H1 (cell line): ENCODE measurements around the gene OR51Q1. TPM values are rescaled to one million over a fixed set of nuclear protein-coding genes. Genes with fewer than 3 reads are reported as not detected.

Experiments
- POLR2A ChIP-seq, 2 experiments: IDR thresholded peaks; 1 replicate in 1 of 2; 2 replicates in 1 of 2; pipeline ENCODE4 v1.6.1; 2011; ENCODE audit warnings: low read depth in 2 of 2, low read length in 2 of 2, mild to moderate bottlenecking in 2 of 2; ENCODE audit errors: control extremely low read depth in 1 of 2
- POU5F1 ChIP-seq: IDR thresholded peaks from 2 replicates; pipeline ENCODE4 v1.6.1; 2011; ENCODE audit warnings: low read depth, mild to moderate bottlenecking, low read length, moderate library complexity
- SP4 ChIP-seq: IDR thresholded peaks from 2 replicates; pipeline ENCODE4 v1.6.1; 2012; ENCODE audit warnings: low read length, inconsistent platforms
- ZNF274 ChIP-seq: IDR thresholded peaks from 2 replicates; pipeline ENCODE4 v1.7.0; 2012; ENCODE audit warnings: low read length, borderline replicate concordance; ENCODE audit errors: extremely low read depth
- polyA plus RNA-seq, 7 experiments: library from polyadenylated mRNA; depleted of rRNA in 3 of 7; stranded (reverse) in 5 of 7; unstranded in 2 of 7; fragments of >200 nt in 5 of 7; fragments of 200-250 nt in 2 of 7; gene quantifications; 1 replicate in 5 of 7; 2 replicates in 1 of 7; 4 replicates in 1 of 7; pipeline versions ENCODE4 v1.2.1 to v1.2.3, GENCODE V29; 2011 to 2013; ENCODE audit warnings: missing spikeins in 2 of 7, mixed read lengths in 2 of 7
- total RNA-seq: library from RNA; stranded (reverse); fragmentation: NEBNext Ultra II Directional; extraction: Animal tissue kit (Norgen Biotek cat#: 25700); gene quantifications from 2 replicates; pipeline ENCODE4 v1.2.1, GENCODE V29; 2021
- TF ChIP-seq, protein P1 (sequence below): fragments of 300-600 bp; sonication (generic); IDR thresholded peaks from 2 replicates; pipeline ENCODE4 v1.7.1; 2012; ENCODE audit warnings: low read length, moderate library complexity, mild to moderate bottlenecking, inconsistent platforms; ENCODE audit not compliant: insufficient replicate concordance
- TF ChIP-seq, protein P2 (sequence below): IDR thresholded peaks from 2 replicates; pipeline ENCODE4 v1.6.1; 2012; ENCODE audit warnings: low read length, inconsistent platforms

The OR51Q1 gene
- total and polyA plus RNA-seq, 2 of the 8 experiments (the other 6 are each of a cell fraction or from before 2014, with no cell fraction given), result 0.08 TPM; not detected in 1

DNA sequence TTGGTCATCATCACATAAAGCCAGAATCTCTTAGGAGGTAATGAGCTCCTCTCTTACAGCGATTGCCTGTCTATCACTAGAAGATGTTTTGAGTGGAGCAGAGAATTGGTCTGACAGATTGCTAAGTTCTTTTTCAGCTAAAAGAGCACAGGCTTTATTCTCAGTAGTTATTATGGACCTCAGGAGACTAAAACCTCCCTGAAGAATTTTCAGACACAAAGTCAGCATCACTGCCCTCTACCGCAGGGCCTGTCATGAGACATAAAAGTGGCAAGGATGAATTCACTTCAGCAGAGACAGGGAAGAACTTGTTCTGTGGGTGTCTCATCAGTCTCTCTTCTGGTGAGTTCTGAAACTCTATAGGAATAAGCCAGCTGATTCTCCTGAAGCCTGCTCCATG is 27.1 kb downstream of the OR51Q1 start, which contains the start of gene OR51I2 (continued):
- TF ChIP-seq, protein P1, sequence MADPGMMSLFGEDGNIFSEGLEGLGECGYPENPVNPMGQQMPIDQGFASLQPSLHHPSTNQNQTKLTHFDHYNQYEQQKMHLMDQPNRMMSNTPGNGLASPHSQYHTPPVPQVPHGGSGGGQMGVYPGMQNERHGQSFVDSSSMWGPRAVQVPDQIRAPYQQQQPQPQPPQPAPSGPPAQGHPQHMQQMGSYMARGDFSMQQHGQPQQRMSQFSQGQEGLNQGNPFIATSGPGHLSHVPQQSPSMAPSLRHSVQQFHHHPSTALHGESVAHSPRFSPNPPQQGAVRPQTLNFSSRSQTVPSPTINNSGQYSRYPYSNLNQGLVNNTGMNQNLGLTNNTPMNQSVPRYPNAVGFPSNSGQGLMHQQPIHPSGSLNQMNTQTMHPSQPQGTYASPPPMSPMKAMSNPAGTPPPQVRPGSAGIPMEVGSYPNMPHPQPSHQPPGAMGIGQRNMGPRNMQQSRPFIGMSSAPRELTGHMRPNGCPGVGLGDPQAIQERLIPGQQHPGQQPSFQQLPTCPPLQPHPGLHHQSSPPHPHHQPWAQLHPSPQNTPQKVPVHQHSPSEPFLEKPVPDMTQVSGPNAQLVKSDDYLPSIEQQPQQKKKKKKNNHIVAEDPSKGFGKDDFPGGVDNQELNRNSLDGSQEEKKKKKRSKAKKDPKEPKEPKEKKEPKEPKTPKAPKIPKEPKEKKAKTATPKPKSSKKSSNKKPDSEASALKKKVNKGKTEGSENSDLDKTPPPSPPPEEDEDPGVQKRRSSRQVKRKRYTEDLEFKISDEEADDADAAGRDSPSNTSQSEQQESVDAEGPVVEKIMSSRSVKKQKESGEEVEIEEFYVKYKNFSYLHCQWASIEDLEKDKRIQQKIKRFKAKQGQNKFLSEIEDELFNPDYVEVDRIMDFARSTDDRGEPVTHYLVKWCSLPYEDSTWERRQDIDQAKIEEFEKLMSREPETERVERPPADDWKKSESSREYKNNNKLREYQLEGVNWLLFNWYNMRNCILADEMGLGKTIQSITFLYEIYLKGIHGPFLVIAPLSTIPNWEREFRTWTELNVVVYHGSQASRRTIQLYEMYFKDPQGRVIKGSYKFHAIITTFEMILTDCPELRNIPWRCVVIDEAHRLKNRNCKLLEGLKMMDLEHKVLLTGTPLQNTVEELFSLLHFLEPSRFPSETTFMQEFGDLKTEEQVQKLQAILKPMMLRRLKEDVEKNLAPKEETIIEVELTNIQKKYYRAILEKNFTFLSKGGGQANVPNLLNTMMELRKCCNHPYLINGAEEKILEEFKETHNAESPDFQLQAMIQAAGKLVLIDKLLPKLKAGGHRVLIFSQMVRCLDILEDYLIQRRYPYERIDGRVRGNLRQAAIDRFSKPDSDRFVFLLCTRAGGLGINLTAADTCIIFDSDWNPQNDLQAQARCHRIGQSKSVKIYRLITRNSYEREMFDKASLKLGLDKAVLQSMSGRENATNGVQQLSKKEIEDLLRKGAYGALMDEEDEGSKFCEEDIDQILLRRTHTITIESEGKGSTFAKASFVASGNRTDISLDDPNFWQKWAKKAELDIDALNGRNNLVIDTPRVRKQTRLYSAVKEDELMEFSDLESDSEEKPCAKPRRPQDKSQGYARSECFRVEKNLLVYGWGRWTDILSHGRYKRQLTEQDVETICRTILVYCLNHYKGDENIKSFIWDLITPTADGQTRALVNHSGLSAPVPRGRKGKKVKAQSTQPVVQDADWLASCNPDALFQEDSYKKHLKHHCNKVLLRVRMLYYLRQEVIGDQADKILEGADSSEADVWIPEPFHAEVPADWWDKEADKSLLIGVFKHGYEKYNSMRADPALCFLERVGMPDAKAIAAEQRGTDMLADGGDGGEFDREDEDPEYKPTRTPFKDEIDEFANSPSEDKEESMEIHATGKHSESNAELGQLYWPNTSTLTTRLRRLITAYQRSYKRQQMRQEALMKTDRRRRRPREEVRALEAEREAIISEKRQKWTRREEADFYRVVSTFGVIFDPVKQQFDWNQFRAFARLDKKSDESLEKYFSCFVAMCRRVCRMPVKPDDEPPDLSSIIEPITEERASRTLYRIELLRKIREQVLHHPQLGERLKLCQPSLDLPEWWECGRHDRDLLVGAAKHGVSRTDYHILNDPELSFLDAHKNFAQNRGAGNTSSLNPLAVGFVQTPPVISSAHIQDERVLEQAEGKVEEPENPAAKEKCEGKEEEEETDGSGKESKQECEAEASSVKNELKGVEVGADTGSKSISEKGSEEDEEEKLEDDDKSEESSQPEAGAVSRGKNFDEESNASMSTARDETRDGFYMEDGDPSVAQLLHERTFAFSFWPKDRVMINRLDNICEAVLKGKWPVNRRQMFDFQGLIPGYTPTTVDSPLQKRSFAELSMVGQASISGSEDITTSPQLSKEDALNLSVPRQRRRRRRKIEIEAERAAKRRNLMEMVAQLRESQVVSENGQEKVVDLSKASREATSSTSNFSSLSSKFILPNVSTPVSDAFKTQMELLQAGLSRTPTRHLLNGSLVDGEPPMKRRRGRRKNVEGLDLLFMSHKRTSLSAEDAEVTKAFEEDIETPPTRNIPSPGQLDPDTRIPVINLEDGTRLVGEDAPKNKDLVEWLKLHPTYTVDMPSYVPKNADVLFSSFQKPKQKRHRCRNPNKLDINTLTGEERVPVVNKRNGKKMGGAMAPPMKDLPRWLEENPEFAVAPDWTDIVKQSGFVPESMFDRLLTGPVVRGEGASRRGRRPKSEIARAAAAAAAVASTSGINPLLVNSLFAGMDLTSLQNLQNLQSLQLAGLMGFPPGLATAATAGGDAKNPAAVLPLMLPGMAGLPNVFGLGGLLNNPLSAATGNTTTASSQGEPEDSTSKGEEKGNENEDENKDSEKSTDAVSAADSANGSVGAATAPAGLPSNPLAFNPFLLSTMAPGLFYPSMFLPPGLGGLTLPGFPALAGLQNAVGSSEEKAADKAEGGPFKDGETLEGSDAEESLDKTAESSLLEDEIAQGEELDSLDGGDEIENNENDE, result no peak
- TF ChIP-seq ZNF274 (no peak), SP4 (no peak), POU5F1 (no peak), POLR2A (IDR thresholded peaks at IDR 0.05; ENCODE audit: control extremely low read depth in 1 of 2, low read depth in 2 of 2, low read length in 2 of 2) (no peak)
- TF ChIP-seq, protein P2, sequence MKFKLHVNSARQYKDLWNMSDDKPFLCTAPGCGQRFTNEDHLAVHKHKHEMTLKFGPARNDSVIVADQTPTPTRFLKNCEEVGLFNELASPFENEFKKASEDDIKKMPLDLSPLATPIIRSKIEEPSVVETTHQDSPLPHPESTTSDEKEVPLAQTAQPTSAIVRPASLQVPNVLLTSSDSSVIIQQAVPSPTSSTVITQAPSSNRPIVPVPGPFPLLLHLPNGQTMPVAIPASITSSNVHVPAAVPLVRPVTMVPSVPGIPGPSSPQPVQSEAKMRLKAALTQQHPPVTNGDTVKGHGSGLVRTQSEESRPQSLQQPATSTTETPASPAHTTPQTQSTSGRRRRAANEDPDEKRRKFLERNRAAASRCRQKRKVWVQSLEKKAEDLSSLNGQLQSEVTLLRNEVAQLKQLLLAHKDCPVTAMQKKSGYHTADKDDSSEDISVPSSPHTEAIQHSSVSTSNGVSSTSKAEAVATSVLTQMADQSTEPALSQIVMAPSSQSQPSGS, result no peak
